Fibroblast of lung (primary cell): ENCODE measurements around the gene STK4.

Source experiments
- EZH2 ChIP-seq: IDR thresholded peaks from 2 replicates; pipeline ENCODE4 v1.5.1; 2012; ENCODE audit warnings: low read length, control low read depth, mild to moderate bottlenecking; ENCODE audit errors: missing control alignments
- TF ChIP-seq, protein P1 (sequence below), 2 donors: IDR thresholded peaks in 1 of 2; conservative IDR thresholded peaks in 1 of 2; 1 replicate in 1 of 2; 2 replicates in 1 of 2; pipeline ENCODE4 v1.5.1; 2011 to 2012; ENCODE audit warnings: low read length in 2 of 2, control low read depth in 1 of 2, inconsistent platforms in 1 of 2, low read depth in 1 of 2, mild to moderate bottlenecking in 1 of 2

DNA sequence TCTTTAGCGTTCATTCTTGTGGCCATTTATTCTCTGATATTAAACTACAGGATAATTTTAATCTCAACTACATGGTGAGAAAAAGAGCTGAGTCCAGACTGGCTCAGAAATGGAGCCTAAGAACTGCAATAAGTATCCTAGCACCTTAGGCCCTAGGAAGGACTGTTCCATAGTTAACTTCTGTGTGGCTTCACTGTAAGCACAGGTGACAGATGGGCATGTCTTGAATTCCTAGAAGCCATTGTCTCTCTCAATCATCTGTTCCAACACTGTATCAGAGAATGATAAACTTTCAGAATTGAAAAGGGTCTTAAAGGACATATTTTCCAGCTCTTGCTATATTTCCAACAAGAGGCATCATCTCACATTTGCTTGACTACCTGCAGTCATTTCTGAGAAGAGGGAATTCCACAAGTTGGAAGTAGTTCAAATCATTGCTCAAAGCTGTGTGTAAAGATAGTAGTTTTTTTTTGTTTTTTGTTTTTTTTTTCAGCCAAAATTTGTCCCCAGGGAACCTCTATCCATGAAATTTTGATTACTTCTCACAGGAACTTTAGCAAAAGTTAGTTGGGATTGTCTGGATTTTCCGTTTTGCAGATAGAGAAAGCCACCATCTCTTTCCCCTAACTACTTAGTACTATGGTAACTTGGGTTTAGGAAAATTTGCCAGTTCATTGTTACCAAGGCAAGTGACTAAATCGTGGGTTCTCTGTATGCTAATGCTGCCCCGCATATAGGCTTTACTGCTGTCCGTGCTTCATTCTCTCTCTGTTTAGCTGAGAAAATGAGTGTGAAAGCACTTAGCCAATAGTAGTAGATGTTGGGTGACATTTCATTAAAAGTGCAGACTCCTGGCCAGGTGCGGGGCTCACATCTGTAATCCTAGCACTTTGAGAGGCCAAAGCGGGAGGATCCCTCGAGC, 87.4 kb downstream of the STK4 start:
- TF ChIP-seq, protein P1, sequence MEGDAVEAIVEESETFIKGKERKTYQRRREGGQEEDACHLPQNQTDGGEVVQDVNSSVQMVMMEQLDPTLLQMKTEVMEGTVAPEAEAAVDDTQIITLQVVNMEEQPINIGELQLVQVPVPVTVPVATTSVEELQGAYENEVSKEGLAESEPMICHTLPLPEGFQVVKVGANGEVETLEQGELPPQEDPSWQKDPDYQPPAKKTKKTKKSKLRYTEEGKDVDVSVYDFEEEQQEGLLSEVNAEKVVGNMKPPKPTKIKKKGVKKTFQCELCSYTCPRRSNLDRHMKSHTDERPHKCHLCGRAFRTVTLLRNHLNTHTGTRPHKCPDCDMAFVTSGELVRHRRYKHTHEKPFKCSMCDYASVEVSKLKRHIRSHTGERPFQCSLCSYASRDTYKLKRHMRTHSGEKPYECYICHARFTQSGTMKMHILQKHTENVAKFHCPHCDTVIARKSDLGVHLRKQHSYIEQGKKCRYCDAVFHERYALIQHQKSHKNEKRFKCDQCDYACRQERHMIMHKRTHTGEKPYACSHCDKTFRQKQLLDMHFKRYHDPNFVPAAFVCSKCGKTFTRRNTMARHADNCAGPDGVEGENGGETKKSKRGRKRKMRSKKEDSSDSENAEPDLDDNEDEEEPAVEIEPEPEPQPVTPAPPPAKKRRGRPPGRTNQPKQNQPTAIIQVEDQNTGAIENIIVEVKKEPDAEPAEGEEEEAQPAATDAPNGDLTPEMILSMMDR (conservative IDR thresholded peaks at IDR 0.05 in 1 of 2, IDR thresholded peaks at IDR 0.05 in 1 of 2; ENCODE audit: low read depth in 1 of 2, low read length in 2 of 2) = no peak
- no peak for TF ChIP-seq EZH2
